ENCODE measurements around the gene STIM2.

GRCh38 chr4:26905172-26905571 lies 44.5 kb downstream of the STIM2 start:
- TF ChIP-seq CTCF (IDR thresholded peaks at IDR 0.05) (no peak), POLR2AphosphoS5 (IDR thresholded peaks at IDR 0.05; ENCODE audit: low read depth, low read length) (no peak), SIN3A (IDR thresholded peaks at IDR 0.05; ENCODE audit: borderline replicate concordance, insufficient read depth, low read depth, low read length) (no peak), TCF7L2 (IDR thresholded peaks at IDR 0.05; ENCODE audit: low read depth, low read length) (no peak)
- TF ChIP-seq, protein P1, sequence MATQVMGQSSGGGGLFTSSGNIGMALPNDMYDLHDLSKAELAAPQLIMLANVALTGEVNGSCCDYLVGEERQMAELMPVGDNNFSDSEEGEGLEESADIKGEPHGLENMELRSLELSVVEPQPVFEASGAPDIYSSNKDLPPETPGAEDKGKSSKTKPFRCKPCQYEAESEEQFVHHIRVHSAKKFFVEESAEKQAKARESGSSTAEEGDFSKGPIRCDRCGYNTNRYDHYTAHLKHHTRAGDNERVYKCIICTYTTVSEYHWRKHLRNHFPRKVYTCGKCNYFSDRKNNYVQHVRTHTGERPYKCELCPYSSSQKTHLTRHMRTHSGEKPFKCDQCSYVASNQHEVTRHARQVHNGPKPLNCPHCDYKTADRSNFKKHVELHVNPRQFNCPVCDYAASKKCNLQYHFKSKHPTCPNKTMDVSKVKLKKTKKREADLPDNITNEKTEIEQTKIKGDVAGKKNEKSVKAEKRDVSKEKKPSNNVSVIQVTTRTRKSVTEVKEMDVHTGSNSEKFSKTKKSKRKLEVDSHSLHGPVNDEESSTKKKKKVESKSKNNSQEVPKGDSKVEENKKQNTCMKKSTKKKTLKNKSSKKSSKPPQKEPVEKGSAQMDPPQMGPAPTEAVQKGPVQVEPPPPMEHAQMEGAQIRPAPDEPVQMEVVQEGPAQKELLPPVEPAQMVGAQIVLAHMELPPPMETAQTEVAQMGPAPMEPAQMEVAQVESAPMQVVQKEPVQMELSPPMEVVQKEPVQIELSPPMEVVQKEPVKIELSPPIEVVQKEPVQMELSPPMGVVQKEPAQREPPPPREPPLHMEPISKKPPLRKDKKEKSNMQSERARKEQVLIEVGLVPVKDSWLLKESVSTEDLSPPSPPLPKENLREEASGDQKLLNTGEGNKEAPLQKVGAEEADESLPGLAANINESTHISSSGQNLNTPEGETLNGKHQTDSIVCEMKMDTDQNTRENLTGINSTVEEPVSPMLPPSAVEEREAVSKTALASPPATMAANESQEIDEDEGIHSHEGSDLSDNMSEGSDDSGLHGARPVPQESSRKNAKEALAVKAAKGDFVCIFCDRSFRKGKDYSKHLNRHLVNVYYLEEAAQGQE (IDR thresholded peaks at IDR 0.05; ENCODE audit: insufficient read depth in 1 of 2, low read depth in 2 of 2, low read length in 1 of 2) = no peak

Data from Panc1 (cell line).